Measurements from ENCODE around the gene YPEL4.

GRCh38 chr11:57645689-57646085, 4.0 kb downstream of the YPEL4 start:
- TF ChIP-seq CTCF (IDR thresholded peaks at IDR 0.05 in 4 of 5, conservative IDR thresholded peaks at IDR 0.05 in 1 of 5) (no peak), POLR2A (IDR thresholded peaks at IDR 0.05) (no peak)
